A549 (cell line): ENCODE measurements around the gene SEMA3A. TPM values are rescaled to one million over a fixed set of nuclear protein-coding genes. Genes with fewer than 3 reads are reported as not detected.

Experiments used
- ATAC-seq, 2 experiments: fragments of 200-7000 bp in 1 of 2; fragments of >200 bp in 1 of 2; cut with Nextera tagmentation in 1 of 2; cut with Tn5 transposase in 1 of 2; 3 replicates each; pipeline versions ENCODE4 v1.8.0 to v1.9.1; 2018 to 2020; ENCODE audit warnings: mild to moderate bottlenecking in 1 of 2, moderate library complexity in 1 of 2
- CTCF ChIA-PET: fragments of 300-600 bp; sonication (Branson Sonifier 250); formaldehyde crosslinking; extraction: SDS; loops from one replicate; lab custom pipeline; 2021; ENCODE audit warnings: antibody characterized with exemption, inconsistent platforms; lab: Yijun Ruan, JAX
- POLR2A ChIA-PET: fragments of 350-600 bp; formaldehyde crosslinking; extraction: SDS; loops from one replicate; lab custom pipeline; 2021; ENCODE audit warnings: antibody characterized with exemption, inconsistent platforms; lab: Yijun Ruan, JAX
- DNase-seq, 2 experiments: peaks; one replicate each; pipeline versions ENCODE4 v3.0.0 to v3.0.0-alpha.2; 2011 to 2016; ENCODE audit warnings: low read depth in 1 of 2, low spot score in 1 of 2
- FAIRE-seq: peaks from 2 replicates; lab custom pipeline; 2011; peaks lifted over from hg19 to GRCh38; lab: Jason Lieb, UNC
- H3K27ac ChIP-seq, 2 experiments: fragments of >200 bp; sonication (Bioruptor Twin); formaldehyde crosslinking; 3 replicates each; pipeline ENCODE4 v1.5.1; 2016 to 2017
- H3K4me1 ChIP-seq: fragments of >200 bp; sonication (Bioruptor Twin); formaldehyde crosslinking; 3 replicates; pipeline ENCODE4 v1.6.1; 2016
- H3K4me2 ChIP-seq: fragments of >200 bp; sonication (Bioruptor Twin); formaldehyde crosslinking; 3 replicates; pipeline ENCODE4 v1.6.1; 2016
- H3K4me3 ChIP-seq: fragments of >200 bp; sonication (Bioruptor Twin); formaldehyde crosslinking; 3 replicates; pipeline ENCODE4 v1.5.1; 2016
- H3K9me3 ChIP-seq: fragments of >200 bp; sonication (Bioruptor Twin); formaldehyde crosslinking; 3 replicates; pipeline ENCODE4 v1.6.1; 2016
- BHLHE40 ChIP-seq: IDR thresholded peaks from 2 replicates; pipeline ENCODE4 v1.6.1; 2012; ENCODE audit warnings: low read depth, low read length, inconsistent platforms
- CBX8 ChIP-seq: fragments of 200-600 bp; sonication (generic); IDR thresholded peaks from 2 replicates; pipeline ENCODE4 v1.6.1; 2016
- CEBPB ChIP-seq, 2 experiments: fragments of >200 bp in 1 of 2; sonication (Bioruptor Twin) in 1 of 2; formaldehyde crosslinking in 1 of 2; IDR thresholded peaks; 2 replicates each; pipeline ENCODE4 v1.6.1; 2012 to 2016
- CHD2 ChIP-seq: fragments of 150-350 bp; IDR thresholded peaks from 2 replicates; pipeline ENCODE4 v1.6.1; 2014; ENCODE audit warnings: low read length; ENCODE audit not compliant: partially characterized antibody
- CHD4 ChIP-seq: fragments of 200-600 bp; sonication (generic); IDR thresholded peaks from 2 replicates; pipeline ENCODE4 v1.6.1; 2016; ENCODE audit warnings: antibody characterized with exemption, mild to moderate bottlenecking, borderline replicate concordance
- EHF ChIP-seq: fragments of 250-450 bp; sonication (Bioruptor Pico); IDR thresholded peaks from 2 replicates; pipeline ENCODE4 v1.5.0; 2020; ENCODE audit warnings: mild to moderate bottlenecking
- ESRRA ChIP-seq: fragments of 150-350 bp; IDR thresholded peaks from 2 replicates; pipeline ENCODE4 v1.6.1; 2014; ENCODE audit warnings: mild to moderate bottlenecking, low read length, borderline replicate concordance
- FOXS1 ChIP-seq: fragments of 250-450 bp; sonication (Bioruptor Pico); IDR thresholded peaks from 2 replicates; pipeline ENCODE4 v1.5.0; 2020; ENCODE audit warnings: mild to moderate bottlenecking, moderate library complexity
- GATA3 ChIP-seq: IDR thresholded peaks from 2 replicates; pipeline ENCODE4 v1.6.1; 2012; ENCODE audit warnings: borderline replicate concordance
- HEYL ChIP-seq: fragments of 250-450 bp; sonication (Bioruptor Pico); IDR thresholded peaks from 2 replicates; pipeline ENCODE4 v1.8.0; 2021; ENCODE audit warnings: mild to moderate bottlenecking, moderate library complexity
- HOXA7 ChIP-seq: fragments of 250-450 bp; sonication (Bioruptor Pico); IDR thresholded peaks from 2 replicates; pipeline ENCODE4 v1.5.0; 2020; ENCODE audit warnings: mild to moderate bottlenecking, moderate library complexity
- HOXB13 ChIP-seq: fragments of 250-450 bp; sonication (Bioruptor Pico); IDR thresholded peaks from 2 replicates; pipeline ENCODE4 v1.5.0; 2020; ENCODE audit warnings: low read depth, mild to moderate bottlenecking, moderate library complexity
- JUN ChIP-seq, 2 experiments: fragments of >200 bp; sonication (Bioruptor Twin); formaldehyde crosslinking; IDR thresholded peaks; 2 replicates in 1 of 2; 3 replicates in 1 of 2; pipeline ENCODE4 v1.6.1; 2016 to 2017
- JUNB ChIP-seq: fragments of >200 bp; sonication (Bioruptor Twin); formaldehyde crosslinking; IDR thresholded peaks from 2 replicates; pipeline ENCODE4 v1.6.1; 2016
- KDM1A ChIP-seq: fragments of 200-600 bp; sonication (generic); IDR thresholded peaks from 2 replicates; pipeline ENCODE4 v1.6.1; 2016; ENCODE audit warnings: low read depth, mild to moderate bottlenecking
- MAFK ChIP-seq: fragments of 450-650 bp; IDR thresholded peaks from 2 replicates; pipeline ENCODE4 v1.6.1; 2014; ENCODE audit not compliant: partially characterized antibody
- MAX ChIP-seq: IDR thresholded peaks from 2 replicates; pipeline ENCODE4 v1.6.1; 2012
- MYC ChIP-seq: IDR thresholded peaks from 2 replicates; pipeline ENCODE4 v1.6.1; 2012; ENCODE audit warnings: mild to moderate bottlenecking, inconsistent platforms, low read length, improper control_type of control experiment, borderline replicate concordance
- NPAS2 ChIP-seq: fragments of 250-450 bp; sonication (Bioruptor Pico); IDR thresholded peaks from 2 replicates; pipeline ENCODE4 v1.8.0; 2022; ENCODE audit warnings: mild to moderate bottlenecking, moderate library complexity, borderline replicate concordance
- PBX3 ChIP-seq: IDR thresholded peaks from 2 replicates; pipeline ENCODE4 v1.6.1; 2012
- PHF8 ChIP-seq: fragments of 200-600 bp; sonication (generic); IDR thresholded peaks from 2 replicates; pipeline ENCODE4 v1.6.1; 2016; ENCODE audit warnings: low read depth, mild to moderate bottlenecking, antibody characterized with exemption, moderate library complexity, borderline replicate concordance
- POLR2A ChIP-seq: IDR thresholded peaks from 2 replicates; pipeline ENCODE4 v1.6.1; 2012; ENCODE audit warnings: mild to moderate bottlenecking, low read length
- POLR2AphosphoS2 ChIP-seq: conservative IDR thresholded peaks from 2 replicates; pipeline ENCODE4 v1.6.1; 2012; ENCODE audit warnings: low read length, improper control_type of control experiment, inconsistent platforms
- RAD21 ChIP-seq, 2 experiments: fragments of >200 bp in 1 of 2; sonication (Bioruptor Twin) in 1 of 2; formaldehyde crosslinking in 1 of 2; IDR thresholded peaks in 1 of 2; conservative IDR thresholded peaks in 1 of 2; 2 replicates in 1 of 2; 3 replicates in 1 of 2; pipeline ENCODE4 v1.6.1; 2012 to 2018; ENCODE audit warnings: inconsistent platforms in 1 of 2
- RARB ChIP-seq: fragments of 250-450 bp; sonication (Bioruptor Pico); IDR thresholded peaks from 2 replicates; pipeline ENCODE4 v1.8.0; 2021; ENCODE audit warnings: mild to moderate bottlenecking, moderate library complexity
- RCOR1 ChIP-seq: fragments of 150-350 bp; IDR thresholded peaks from 2 replicates; pipeline ENCODE4 v1.6.1; 2014; ENCODE audit warnings: antibody characterized with exemption, low read length, low read depth
- REST ChIP-seq: fragments of 200-600 bp; sonication (generic); IDR thresholded peaks from 2 replicates; pipeline ENCODE4 v1.6.1; 2016; ENCODE audit warnings: antibody characterized with exemption, mild to moderate bottlenecking, moderate library complexity
- RNF2 ChIP-seq: fragments of 200-600 bp; sonication (generic); IDR thresholded peaks from 2 replicates; pipeline ENCODE4 v1.6.1; 2016; ENCODE audit warnings: low read depth, mild to moderate bottlenecking, antibody characterized with exemption, moderate library complexity, borderline replicate concordance
- SREBF2 ChIP-seq: fragments of 450-650 bp; IDR thresholded peaks from 2 replicates; pipeline ENCODE4 v1.6.1; 2014; ENCODE audit warnings: mild to moderate bottlenecking, moderate library complexity
- TFCP2L1 ChIP-seq: fragments of 250-450 bp; sonication (Bioruptor Pico); IDR thresholded peaks from 2 replicates; pipeline ENCODE4 v1.5.0; 2021; ENCODE audit warnings: mild to moderate bottlenecking
- USF2 ChIP-seq: fragments of 450-650 bp; IDR thresholded peaks from 2 replicates; pipeline ENCODE4 v1.6.1; 2014; ENCODE audit warnings: antibody characterized with exemption
- ZC3H11A ChIP-seq: fragments of 450-650 bp; IDR thresholded peaks from 2 replicates; pipeline ENCODE4 v1.6.1; 2014; ENCODE audit warnings: antibody characterized with exemption, mild to moderate bottlenecking
- WGBS: methylation state at CpG from one replicate; pipeline ENCODE4 v1.1.6; 2017; ENCODE audit errors: missing lambda C conversion rate; 5-methylcytosine and 5-hydroxymethylcytosine counted together
- polyA plus RNA-seq, 4 experiments: library from polyadenylated mRNA; depleted of rRNA in 3 of 4; stranded (reverse); fragments of >200 nt; fragmentation: RNase III in 1 of 4; extraction: RNeasy Plus Mini Kit Qiagen cat#74134 plus additional on column Dnase treatment in 1 of 4; gene quantifications; 2 replicates in 3 of 4; 3 replicates in 1 of 4; pipeline ENCODE4 v1.2.3, GENCODE V29; 2011 to 2017

Gene SEMA3A
- polyA plus RNA-seq, 2 of the 4 experiments (the other 2 are of a cell fraction): 3.6 to 19.1 TPM

- TF ChIP-seq RARB: peak; percentile 79; the same call in 1 of the 2 replicates
- TF ChIP-seq JUN (IDR thresholded peaks at IDR 0.05): peak; percentile 89 to 94
- TF ChIP-seq CEBPB (IDR thresholded peaks at IDR 0.05): peak; percentile 35 to 75; a peak in 2 of 4 replicates
- TF ChIP-seq REST: no peak
- TF ChIP-seq HOXA7 (CRISPR knock-in tag): no peak
- TF ChIP-seq RAD21 (conservative IDR thresholded peaks at IDR 0.05 in 1 of 2, IDR thresholded peaks at IDR 0.05 in 1 of 2): peak; percentile 25 to 62; a peak in 4 of 5 replicates
- TF ChIP-seq CBX8: no peak
- no peak for TF ChIP-seq PHF8
- TF ChIP-seq JUNB: peak; percentile 92
- TF ChIP-seq, all 56 proteins: peak for 13
Measured at GRCh38 chr7:84025332-84025927, 169.2 kb downstream of the SEMA3A start (continued).

- peak; percentile 83 to 85 for ATAC-seq
- CTCF ChIA-PET: interaction anchor here (0.7 kb wide), 1 partner anchor 36 kb away, joined by 3 read pairs; no protein-coding TSS in a partner anchor
- DNase-seq: peak; percentile 5 to 96
- POLR2A ChIA-PET: interaction anchor here (1.0 kb wide), 1 partner anchor 390 kb away, joined by 3 read pairs; no protein-coding TSS in a partner anchor
- peaks cover 48% of the 10 kb centered on the region for H3K4me1 ChIP-seq
- peak; percentile 99 for FAIRE-seq
- WGBS: 2% methylated on average over 5 of the region's 5 CpGs
- H3K27ac ChIP-seq: peak overlapping the region; percentile 70 to 85
- peak overlapping the region; percentile 79 for H3K4me2 ChIP-seq
- H3K9me3 ChIP-seq: 0 out of 3 replicates have a peak, but pooled peaks cover 4% of the 10 kb centered on the region
- 0 out of 3 replicates have a peak overlapping the region, but pooled peaks have one; percentile 6 for H3K4me3 ChIP-seq
- TF ChIP-seq KDM1A (no peak), GATA3 (peak; percentile 100), HEYL (no peak), CHD4 (no peak), CHD2 (no peak), JUNB (peak; percentile 98), POLR2A (no peak), ZC3H11A (no peak), PBX3 (peak; percentile 18; the same call in 1 of the 2 replicates), RAD21 (conservative IDR thresholded peaks at IDR 0.05 in 1 of 2, IDR thresholded peaks at IDR 0.05 in 1 of 2) (peak; percentile 7 to 74; a peak in 4 of 5 replicates), FOXS1 (CRISPR knock-in tag) (no peak; the same call in 1 of the 2 replicates), POLR2AphosphoS2 (no peak), TFCP2L1 (no peak), HOXB13 (peak; percentile 84; the same call in 1 of the 2 replicates), NPAS2 (CRISPR knock-in tag) (no peak), MAX (peak; percentile 82), BHLHE40 (no peak), CBX8 (no peak), EHF (CRISPR knock-in tag) (no peak; the same call in 1 of the 2 replicates), RCOR1 (no peak), SREBF2 (no peak), USF2 (no peak), RNF2 (no peak), MAFK (peak; percentile 83), MYC (no peak), ESRRA (no peak)
Measured at GRCh38 chr7:84022684-84023308, 171.8 kb downstream of the SEMA3A start.
